GM19324 (cell line): ENCODE measurements around the gene CRYZ.
"Not testable (repeated sequence)": the region's sequence is repeated elsewhere in the genome, so short reads cannot be mapped to it uniquely, and the experiment has no call there.

Experiments used
- ATAC-seq: cut with Tn5 transposase; IDR thresholded peaks from one replicate; pipeline ENCODE4 v1.9.1; 2021; ENCODE audit warnings: mild to moderate bottlenecking, moderate library complexity; ENCODE audit not compliant: unreplicated experiment, low FRiP score

Gene CRYZ

GRCh38 chr1:74681851-74682250 lies 51.0 kb downstream of the CRYZ start:
- ATAC-seq = no peak

- peak; percentile 65 for ATAC-seq
These were observed 51.4 kb downstream of the CRYZ start for GRCh38 chr1:74681449-74681848.

- no peak for ATAC-seq
These were observed 51.8 kb downstream of the CRYZ start for GRCh38 chr1:74681001-74681400.

- no peak for ATAC-seq
These were observed 53.0 kb downstream of the CRYZ start for GRCh38 chr1:74679811-74680210.

- no peak for ATAC-seq
These were observed 54.9 kb downstream of the CRYZ start for GRCh38 chr1:74677926-74678325.

GRCh38 chr1:74674278-74675048 lies 58.4 kb downstream of the CRYZ start:
- no peak for ATAC-seq

GRCh38 chr1:74673351-74674111 lies 59.3 kb downstream of the CRYZ start, which contains the start of gene ERICH3:
Gene ERICH3, minus strand, starts transcription at chr1:74673792. Its CDS starts 273 bp downstream, at chr1:74673519.
- ATAC-seq = no peak

GRCh38 chr1:74670866-74671265 lies 62.0 kb downstream of the CRYZ start:
- ATAC-seq = not testable (repeated sequence)
